Spinal cord (tissue), 10 donors: ENCODE data around the gene ENTPD6. TPM values are rescaled to one million over a fixed set of nuclear protein-coding genes. Genes with fewer than 3 reads are reported as not detected.

Experiments used
- DNase-seq, 6 donors: peaks; one replicate each; pipeline versions ENCODE4 v3.0.0 to v3.0.0-alpha.2; 2013 to 2015; ENCODE audit warnings: low spot score in 6 of 6, low read depth in 4 of 6
- H3K27ac ChIP-seq: one replicate; pipeline ENCODE4 v1.5.1; 2013; ENCODE audit warnings: low read depth, low read length, control low read depth
- H3K27me3 ChIP-seq: one replicate; pipeline ENCODE4 v1.6.1; 2013; ENCODE audit warnings: low read length; ENCODE audit not compliant: control insufficient read depth, insufficient read depth
- H3K36me3 ChIP-seq: one replicate; pipeline ENCODE4 v1.6.1; 2013; ENCODE audit warnings: low read length; ENCODE audit not compliant: control insufficient read depth, insufficient read depth
- H3K4me1 ChIP-seq: one replicate; pipeline ENCODE4 v1.6.1; 2013; ENCODE audit warnings: low read length; ENCODE audit not compliant: control insufficient read depth, insufficient read depth
- H3K4me3 ChIP-seq: one replicate; pipeline ENCODE4 v1.5.1; 2013; ENCODE audit warnings: low read depth, low read length, control low read depth
- H3K9me3 ChIP-seq: one replicate; pipeline ENCODE4 v1.6.1; 2013; ENCODE audit warnings: low read length; ENCODE audit not compliant: control insufficient read depth, insufficient read depth
- WGBS: methylation state at CpG from one replicate; pipeline ENCODE4 v1.1.5; 2013; ENCODE audit warnings: missing lambda C conversion rate; ENCODE audit not compliant: insufficient coverage; 5-methylcytosine and 5-hydroxymethylcytosine counted together
- polyA plus RNA-seq, 2 donors: library from polyadenylated mRNA; unstranded; fragments of 120-200 nt; gene quantifications; one replicate each; pipeline ENCODE4 v1.2.1, GENCODE V29; 2013; ENCODE audit not compliant: insufficient read length in 2 of 2
- total RNA-seq, 2 donors: library from RNA; depleted of rRNA in 1 of 2; stranded (reverse); fragments of 120-200 nt in 1 of 2; fragments of >200 nt in 1 of 2; gene quantifications; one replicate each; pipeline versions ENCODE4 v1.2.3 to v1.2.4, GENCODE V29; 2013 to 2014
- donor health status: healthy.

ENTPD6 gene
- total and polyA plus RNA-seq, 4 donors, result 36.0 to 114 (median 72.7) TPM

- H3K4me1 ChIP-seq, result no peaks in the 10 kb centered on the region
- H3K4me3 ChIP-seq, result no peak overlapping the region
- DNase-seq, result no peak
- H3K9me3 ChIP-seq, result no peaks in the 10 kb centered on the region
- 92% methylated on average over 4 of the region's 8 CpGs for WGBS
- H3K27me3 ChIP-seq, result no peaks in the 10 kb centered on the region
- peaks cover 35% of the 10 kb centered on the region for H3K36me3 ChIP-seq
- H3K27ac ChIP-seq, result no peak overlapping the region
Measured at GRCh38 chr20:25206548-25206947, 11.0 kb downstream of the ENTPD6 start.

- H3K36me3 ChIP-seq, result peaks cover 43% of the 10 kb centered on the region
- no peaks in the 10 kb centered on the region for H3K9me3 ChIP-seq
- DNase-seq, result no peak
- WGBS, result 97% methylated on average over 20 of the region's 22 CpGs
- no peaks in the 10 kb centered on the region for H3K27me3 ChIP-seq
- H3K4me1 ChIP-seq, result no peaks in the 10 kb centered on the region
- no peak overlapping the region for H3K4me3 ChIP-seq
- H3K27ac ChIP-seq, result no peak overlapping the region
Measured at GRCh38 chr20:25207149-25207959, 11.8 kb downstream of the ENTPD6 start.

GRCh38 chr20:25207960-25208534 lies 12.5 kb downstream of the ENTPD6 start:
- Histone ChIP-seq H3K4me1 (no peaks in the 10 kb centered on the region), H3K27ac (no peak overlapping the region), H3K9me3 (no peaks in the 10 kb centered on the region), H3K4me3 (no peak overlapping the region), H3K36me3 (peaks cover 47% of the 10 kb centered on the region), H3K27me3 (no peaks in the 10 kb centered on the region)
- WGBS, result 82% methylated on average over 5 of the region's 9 CpGs
- DNase-seq, result no peak

- H3K36me3 ChIP-seq, result peaks cover 60% of the 10 kb centered on the region
- 90% methylated on average over 1 of the region's 1 CpG for WGBS
- no peak for DNase-seq
- H3K9me3 ChIP-seq, result no peaks in the 10 kb centered on the region
- no peak overlapping the region for H3K27ac ChIP-seq
- H3K4me1 ChIP-seq, result no peaks in the 10 kb centered on the region
- no peaks in the 10 kb centered on the region for H3K27me3 ChIP-seq
- no peak overlapping the region for H3K4me3 ChIP-seq
Measured at GRCh38 chr20:25209400-25209799, 13.9 kb downstream of the ENTPD6 start.

- Histone ChIP-seq H3K4me3 (no peak overlapping the region), H3K36me3 (peaks cover 59% of the 10 kb centered on the region), H3K4me1 (no peaks in the 10 kb centered on the region), H3K9me3 (no peaks in the 10 kb centered on the region), H3K27ac (no peak overlapping the region), H3K27me3 (no peaks in the 10 kb centered on the region)
- 100% methylated on average over 10 of the region's 12 CpGs for WGBS
- DNase-seq, result no peak
Measured at GRCh38 chr20:25209911-25210310, 14.4 kb downstream of the ENTPD6 start.

GRCh38 chr20:25211273-25211672 lies 15.8 kb downstream of the ENTPD6 start:
- DNase-seq, result no peak
- no peak overlapping the region for H3K4me3 ChIP-seq
- WGBS, result no CpG with 5 or more reads among the region's 7 CpGs
- H3K27me3 ChIP-seq, result no peaks in the 10 kb centered on the region
- no peaks in the 10 kb centered on the region for H3K9me3 ChIP-seq
- H3K4me1 ChIP-seq, result no peaks in the 10 kb centered on the region
- peaks cover 61% of the 10 kb centered on the region for H3K36me3 ChIP-seq
- no peak overlapping the region for H3K27ac ChIP-seq

- no peaks in the 10 kb centered on the region for H3K4me1 ChIP-seq
- peaks cover 63% of the 10 kb centered on the region for H3K36me3 ChIP-seq
- no peak overlapping the region for H3K27ac ChIP-seq
- H3K27me3 ChIP-seq, result no peaks in the 10 kb centered on the region
- no peaks in the 10 kb centered on the region for H3K9me3 ChIP-seq
- DNase-seq, result no peak
- no peak overlapping the region for H3K4me3 ChIP-seq
- WGBS, result 79% methylated on average over 5 of the region's 5 CpGs
Measured at GRCh38 chr20:25212242-25212641, 16.7 kb downstream of the ENTPD6 start.

- Histone ChIP-seq H3K4me1 (no peaks in the 10 kb centered on the region), H3K27me3 (no peaks in the 10 kb centered on the region), H3K27ac (no peak overlapping the region), H3K36me3 (peaks cover 71% of the 10 kb centered on the region), H3K4me3 (no peak overlapping the region), H3K9me3 (no peaks in the 10 kb centered on the region)
- 95% methylated on average over 18 of the region's 21 CpGs for WGBS
- no peak for DNase-seq
Measured at GRCh38 chr20:25213566-25214425, 18.3 kb downstream of the ENTPD6 start.

- H3K27me3 ChIP-seq, result no peaks in the 10 kb centered on the region
- H3K4me1 ChIP-seq, result no peaks in the 10 kb centered on the region
- H3K36me3 ChIP-seq, result peaks cover 77% of the 10 kb centered on the region
- no peak overlapping the region for H3K4me3 ChIP-seq
- no peaks in the 10 kb centered on the region for H3K9me3 ChIP-seq
- DNase-seq, result no peak
- WGBS, result 75% methylated on average over 4 of the region's 7 CpGs
- no peak overlapping the region for H3K27ac ChIP-seq
Measured at GRCh38 chr20:25214426-25214790, 18.9 kb downstream of the ENTPD6 start.
